NCI-H1930 (cell line): ENCODE data around the gene BTNL9.
"Not testable (repeated sequence)": the region's sequence is repeated elsewhere in the genome, so short reads cannot be mapped to it uniquely, and the experiment has no call there.

Experiments
- DNase-seq, 2 experiments: peaks; one replicate each; lab custom pipeline; 2025; lab: John Stamatoyannopoulos, UW

The BTNL9 gene

GRCh38 chr5:181042722-181043121 lies 2.7 kb downstream of the BTNL9 start:
- no peak for DNase-seq

- DNase-seq, result no peak
These were observed 3.4 kb downstream of the BTNL9 start for GRCh38 chr5:181043285-181044092.

GRCh38 chr5:181044093-181044599 lies 4.1 kb downstream of the BTNL9 start:
- DNase-seq, result no peak

- DNase-seq, result no peak
These were observed 4.7 kb downstream of the BTNL9 start for GRCh38 chr5:181044662-181045305.

GRCh38 chr5:181045316-181045715 lies 5.2 kb downstream of the BTNL9 start:
- no peak for DNase-seq

GRCh38 chr5:181045857-181046256 lies 5.8 kb downstream of the BTNL9 start:
- DNase-seq, result not testable (repeated sequence)

- no peak for DNase-seq
These were observed 7.2 kb downstream of the BTNL9 start for GRCh38 chr5:181047288-181047687.

GRCh38 chr5:181047921-181048320 lies 7.9 kb downstream of the BTNL9 start:
- DNase-seq, result no peak

- DNase-seq, result no peak
These were observed 9.9 kb downstream of the BTNL9 start for GRCh38 chr5:181050016-181050415.

GRCh38 chr5:181051841-181052671 lies 12.0 kb downstream of the BTNL9 start:
- no peak for DNase-seq

- no peak for DNase-seq
These were observed 12.8 kb downstream of the BTNL9 start for GRCh38 chr5:181052672-181053487.

GRCh38 chr5:181053488-181054121 lies 13.5 kb downstream of the BTNL9 start:
- no peak for DNase-seq

GRCh38 chr5:181054138-181054537 lies 14.1 kb downstream of the BTNL9 start:
- no peak for DNase-seq

GRCh38 chr5:181054871-181055459 lies 14.9 kb downstream of the BTNL9 start:
- DNase-seq, result no peak

- DNase-seq, result no peak
These were observed 16.4 kb downstream of the BTNL9 start for GRCh38 chr5:181056431-181056830.

- no peak for DNase-seq
These were observed 18.3 kb downstream of the BTNL9 start for GRCh38 chr5:181058321-181058720.

GRCh38 chr5:181058786-181059296 lies 18.8 kb downstream of the BTNL9 start:
- DNase-seq, result no peak

GRCh38 chr5:181059297-181060230 lies 19.5 kb downstream of the BTNL9 start:
- DNase-seq, result no peak

- no peak for DNase-seq
These were observed 20.1 kb downstream of the BTNL9 start for GRCh38 chr5:181060231-181060590.
